CD4-positive, alpha-beta T cell treated with Interleukin-6 at 100 ng/mL for 8 hours (primary cell): ENCODE data around the gene NHERF1.

Experiments
- DNase-seq: peaks from one replicate; pipeline ENCODE4 v3.0.0-alpha.2; 2020; ENCODE audit warnings: mixed read lengths, low spot score

The NHERF1 gene

DNA sequence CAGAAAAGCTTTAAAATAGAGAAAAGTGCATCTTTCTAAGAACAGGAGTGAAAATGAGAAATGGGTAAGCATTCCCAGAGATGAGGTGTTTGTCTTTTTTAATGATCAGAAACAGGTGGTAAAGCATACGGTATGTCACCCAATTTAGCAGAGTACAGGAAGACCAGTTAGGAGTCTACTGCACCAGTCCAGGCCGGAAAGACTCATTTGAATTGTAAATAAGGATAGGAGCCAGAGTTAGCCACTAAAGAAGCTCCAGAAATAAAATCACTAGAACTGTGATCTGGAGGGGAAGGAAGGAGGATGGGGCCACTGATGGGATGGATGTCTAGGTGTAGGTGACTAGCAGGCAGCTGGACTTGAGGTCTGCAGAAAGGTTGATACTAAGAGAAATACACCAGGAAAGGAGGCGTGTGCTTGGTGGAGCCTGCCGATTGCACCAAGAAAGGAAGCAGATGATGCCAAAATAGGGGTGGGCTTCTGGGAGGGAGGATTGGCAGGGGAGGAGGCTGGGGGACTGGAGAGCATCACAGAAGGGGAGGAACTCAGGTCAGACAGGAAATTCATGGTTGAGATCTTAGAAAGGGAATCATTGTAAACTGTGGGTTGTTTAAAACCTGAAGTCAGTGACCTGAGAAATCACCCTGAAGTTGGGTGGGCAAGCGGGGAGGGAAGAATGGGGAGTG is 35.8 kb downstream of the NHERF1 start:
- no peak for DNase-seq

DNA sequence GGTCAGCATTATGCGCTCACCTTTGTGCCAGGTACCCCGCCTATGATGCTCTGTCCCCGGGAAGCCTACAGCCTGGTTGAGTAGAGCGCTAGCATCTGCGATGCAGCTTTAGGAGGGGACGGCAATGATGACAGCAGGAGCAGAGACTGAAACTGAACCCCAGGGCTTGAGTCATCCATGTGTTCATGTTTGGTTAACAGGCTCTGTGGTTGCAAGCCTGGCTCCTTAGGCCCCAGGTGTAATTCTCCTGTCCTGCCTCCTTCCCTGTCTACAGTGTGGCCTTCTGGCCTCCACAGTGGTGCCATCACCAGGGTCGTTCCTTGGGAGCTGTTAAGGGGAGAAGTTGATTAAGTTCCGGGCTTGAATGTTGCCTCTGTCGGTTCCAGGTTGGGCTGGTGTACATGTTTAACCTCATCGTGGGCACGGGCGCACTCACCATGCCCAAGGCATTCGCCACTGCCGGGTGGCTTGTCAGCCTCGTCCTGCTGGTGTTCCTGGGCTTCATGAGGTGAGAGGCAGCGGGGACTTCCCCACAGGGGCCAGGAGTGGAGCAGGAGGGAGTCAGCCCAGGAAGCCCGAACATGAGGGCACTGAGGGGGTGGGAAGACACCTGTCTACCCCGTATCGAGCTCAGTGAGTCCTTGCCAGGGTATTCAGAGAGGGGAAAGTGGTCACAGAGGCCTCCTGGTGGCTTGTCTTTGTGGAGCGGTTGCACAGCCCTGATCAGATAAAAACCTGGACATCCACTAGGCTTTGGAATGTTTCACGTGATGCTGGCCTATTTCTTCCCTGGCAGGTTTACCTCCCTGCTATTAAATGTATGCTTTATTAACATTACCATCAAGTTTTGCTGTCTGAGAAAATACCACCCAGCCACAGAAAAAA is 36.9 kb downstream of the NHERF1 start:
- DNase-seq: no peak

DNA sequence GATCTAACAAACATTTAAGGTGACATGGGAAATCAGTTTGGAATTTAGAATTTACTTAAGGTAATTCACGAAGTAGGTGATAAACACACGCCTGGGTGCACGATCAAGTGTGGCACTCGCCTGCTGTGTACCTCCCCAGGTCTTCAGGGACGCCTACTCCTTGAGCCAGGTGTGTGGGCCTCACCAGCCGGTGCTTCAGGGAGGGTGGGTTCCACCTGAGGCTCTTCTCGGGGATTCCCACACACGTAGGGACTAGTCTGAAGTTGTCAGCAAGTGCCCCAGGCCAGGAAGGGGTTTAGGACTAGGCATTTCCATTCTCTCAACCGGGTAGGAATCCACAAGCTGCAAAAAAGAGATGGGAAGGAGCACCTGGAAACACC is 37.5 kb downstream of the NHERF1 start:
- DNase-seq: no peak

DNA sequence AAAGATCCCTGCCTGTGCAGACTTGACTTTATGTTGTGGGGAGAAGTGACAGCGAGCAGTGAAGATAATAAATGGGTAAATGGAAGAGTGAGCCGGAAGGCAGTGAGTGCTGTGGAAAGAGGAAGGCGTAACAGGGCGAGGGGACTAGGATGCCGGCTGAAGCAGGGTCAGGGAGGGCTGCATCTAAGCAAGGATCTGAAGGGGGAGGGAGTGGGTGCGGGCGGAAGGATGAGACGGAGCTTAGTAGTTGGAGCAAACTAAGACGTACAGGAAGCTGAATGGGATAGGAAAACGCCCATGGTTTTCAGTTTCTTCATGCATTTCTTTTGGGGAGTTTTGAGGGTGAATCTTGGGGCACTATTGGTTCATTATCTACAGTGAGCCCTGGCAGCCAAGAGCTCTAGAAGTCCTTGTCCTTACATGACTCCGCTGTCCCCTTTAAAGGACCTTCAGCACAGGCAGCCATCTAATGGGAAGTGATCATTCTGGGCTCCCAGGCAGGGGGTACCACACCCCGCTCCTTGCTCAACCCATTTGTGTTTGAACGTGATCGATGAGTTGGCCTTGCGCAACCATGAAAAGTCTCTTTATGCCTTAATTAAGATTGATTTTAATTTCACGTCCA is 38.1 kb downstream of the NHERF1 start:
- DNase-seq: no peak

GRCh38 chr17:74790161-74791058 is 42.0 kb downstream of the NHERF1 start:
- peak; percentile 16 for DNase-seq

GRCh38 chr17:74792586-74793105 is 44.2 kb downstream of the NHERF1 start:
- DNase-seq: no peak

GRCh38 chr17:74795327-74796020 is 47.0 kb downstream of the NHERF1 start:
- no peak for DNase-seq

- DNase-seq: no peak
These were observed 47.8 kb downstream of the NHERF1 start for GRCh38 chr17:74796211-74796610.

GRCh38 chr17:74796866-74797265 is 48.4 kb downstream of the NHERF1 start:
- no peak for DNase-seq

- no peak for DNase-seq
These were observed 49.4 kb downstream of the NHERF1 start for GRCh38 chr17:74797824-74798223.

DNA sequence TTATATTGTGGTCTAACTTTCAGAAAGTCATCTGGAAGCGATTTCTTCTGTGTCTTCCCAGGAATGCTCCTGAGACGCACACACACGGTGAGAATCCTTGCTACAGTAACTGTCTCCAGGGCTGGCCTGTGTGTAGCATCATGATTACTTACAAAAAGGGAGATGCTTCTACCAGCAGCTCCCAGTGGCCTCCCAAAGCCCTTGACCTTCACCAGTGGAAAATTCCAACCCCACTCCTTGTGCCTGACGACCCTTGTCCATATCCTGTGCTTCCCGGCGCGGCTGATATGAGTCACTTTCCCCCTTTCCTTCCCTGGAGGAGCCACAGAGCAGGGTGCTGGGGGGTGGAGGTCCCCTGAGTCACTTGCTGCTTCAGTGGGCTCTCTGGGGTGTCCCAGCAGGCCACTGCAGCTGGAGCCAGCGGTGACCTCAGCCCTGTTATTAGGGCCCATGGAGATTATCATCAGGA is 49.8 kb downstream of the NHERF1 start:
- no peak for DNase-seq

DNA sequence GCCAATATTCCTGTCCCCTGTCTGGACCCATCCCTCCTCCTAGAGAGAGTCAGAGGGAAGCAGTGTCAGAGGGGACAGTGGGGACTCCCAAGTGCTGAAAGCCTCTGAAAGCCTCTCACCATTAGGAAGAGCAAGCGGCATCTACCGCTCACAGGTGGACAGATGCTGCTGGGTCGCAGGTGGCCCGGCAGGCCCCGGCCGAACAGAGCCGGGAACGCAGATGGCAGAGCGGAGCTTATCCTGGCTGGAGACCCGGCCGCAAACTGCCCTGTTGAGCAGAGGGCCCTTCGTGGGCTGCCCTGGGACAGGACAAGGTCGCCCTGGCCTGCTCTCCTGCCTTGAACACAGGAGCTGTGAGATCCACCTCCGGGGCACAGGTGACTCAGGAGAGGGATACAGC is 50.7 kb downstream of the NHERF1 start:
- no peak for DNase-seq

GRCh38 chr17:74800531-74800930 is 52.1 kb downstream of the NHERF1 start:
- DNase-seq: no peak

DNA sequence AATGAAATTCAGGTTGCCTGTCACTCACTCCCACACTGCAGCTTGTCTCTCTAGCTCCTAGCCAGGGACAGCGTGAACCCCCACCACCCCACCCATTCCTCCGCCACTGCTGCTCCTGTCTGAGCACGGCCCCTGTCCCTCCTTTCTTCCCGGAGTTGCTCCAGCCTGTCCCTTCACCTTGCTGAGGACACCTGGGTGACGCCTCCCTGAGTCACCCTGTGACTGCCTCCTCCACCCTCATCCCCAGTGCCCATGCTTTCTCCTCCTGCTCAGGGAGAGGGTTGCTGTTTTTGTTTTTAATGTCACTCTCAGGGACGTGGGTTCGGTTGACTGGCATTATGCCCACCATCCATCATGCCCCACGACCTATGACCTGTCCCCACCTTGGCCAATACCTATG is 53.5 kb downstream of the NHERF1 start:
- DNase-seq: no peak

GRCh38 chr17:74803388-74803930 is 55.0 kb downstream of the NHERF1 start:
- no peak for DNase-seq

- DNase-seq: no peak
These were observed 55.5 kb downstream of the NHERF1 start for GRCh38 chr17:74803971-74804370.

- no peak for DNase-seq
These were observed 56.3 kb downstream of the NHERF1 start for GRCh38 chr17:74804683-74805082.

GRCh38 chr17:74805591-74805991 is 57.2 kb downstream of the NHERF1 start:
- DNase-seq: no peak

DNA sequence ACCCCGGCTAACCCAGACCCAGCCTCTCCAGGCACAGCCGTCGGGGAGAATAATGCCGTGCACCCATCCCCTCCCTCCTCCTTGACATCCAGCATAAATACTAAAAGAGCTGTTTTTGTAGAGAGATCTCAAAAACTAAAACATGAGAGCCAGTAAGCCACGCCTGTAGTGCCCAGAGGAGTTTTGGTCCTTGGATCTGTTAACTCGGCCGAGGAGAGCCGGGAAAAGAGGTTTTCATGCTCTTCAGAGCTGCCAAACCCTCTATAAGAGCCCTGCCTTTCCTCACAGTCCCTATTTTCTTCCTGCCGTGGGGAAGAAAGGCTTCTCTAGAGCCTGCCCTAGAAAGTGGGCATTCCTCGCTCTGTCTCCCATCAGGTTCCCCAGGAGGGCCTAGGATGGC is 57.9 kb downstream of the NHERF1 start:
- DNase-seq: no peak

- DNase-seq: no peak
These were observed 59.0 kb downstream of the NHERF1 start for GRCh38 chr17:74807441-74807840.

DNA sequence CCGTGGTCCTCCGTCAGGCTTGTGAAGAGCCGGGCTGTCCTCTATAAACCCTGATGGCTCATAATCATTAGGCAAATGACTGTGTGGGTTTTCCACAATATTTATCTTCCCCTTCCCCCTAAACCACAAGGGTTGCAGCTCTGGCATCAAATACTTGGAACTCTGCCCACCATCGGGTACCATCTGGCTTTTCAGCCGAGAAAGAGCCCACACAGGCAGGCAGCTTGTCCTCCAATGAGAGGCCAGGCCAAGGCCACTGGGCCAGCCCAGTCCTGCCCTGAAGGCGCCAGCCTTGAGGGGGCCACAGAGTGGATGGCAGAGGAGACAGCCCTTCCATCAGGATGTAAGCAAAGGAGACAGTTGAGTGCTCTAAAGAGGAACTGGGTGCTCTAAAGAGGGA is 59.5 kb downstream of the NHERF1 start:
- no peak for DNase-seq
